HepG2 (cell line): ENCODE data around the gene CDK5R1.

ENCODE experiments used
- ARNT2 ChIP-seq: sonication (generic); formaldehyde crosslinking; IDR thresholded peaks from 2 replicates; pipeline ENCODE4 v1.8.0; 2022; ENCODE audit warnings: mild to moderate bottlenecking, low read depth, missing genetic modification reagents, moderate library complexity
- CTCF ChIP-seq: sonication (generic); formaldehyde crosslinking; IDR thresholded peaks from 2 replicates; pipeline ENCODE4 v1.5.0; 2020; ENCODE audit warnings: mild to moderate bottlenecking, missing genetic modification reagents, moderate library complexity
- HNF4A ChIP-seq: sonication (generic); formaldehyde crosslinking; IDR thresholded peaks from 2 replicates; pipeline ENCODE4 v1.4.0; 2020; ENCODE audit warnings: missing genetic modification reagents
- KLF13 ChIP-seq: sonication (generic); formaldehyde crosslinking; IDR thresholded peaks from 2 replicates; pipeline ENCODE4 v1.4.0; 2020; ENCODE audit warnings: mild to moderate bottlenecking, missing genetic modification reagents
- SMAD1 ChIP-seq: sonication (generic); formaldehyde crosslinking; IDR thresholded peaks from 2 replicates; pipeline ENCODE4 v1.4.0; 2020; ENCODE audit warnings: missing genetic modification reagents, low read depth, mild to moderate bottlenecking, borderline replicate concordance
- TAF1 ChIP-seq: sonication (generic); formaldehyde crosslinking; IDR thresholded peaks from 2 replicates; pipeline ENCODE4 v1.4.0; 2020; ENCODE audit warnings: missing genetic modification reagents
- TARDBP ChIP-seq: sonication (generic); formaldehyde crosslinking; IDR thresholded peaks from 2 replicates; pipeline ENCODE4 v1.8.0; 2022; ENCODE audit warnings: mild to moderate bottlenecking, missing genetic modification reagents
- TF ChIP-seq, protein P1 (sequence below): sonication (generic); formaldehyde crosslinking; IDR thresholded peaks from 2 replicates; pipeline ENCODE4 v1.5.0; 2020; ENCODE audit warnings: missing genetic modification reagents
- TF ChIP-seq, protein P2 (sequence below): sonication (generic); formaldehyde crosslinking; IDR thresholded peaks from 2 replicates; pipeline ENCODE4 v1.4.0; 2020; ENCODE audit warnings: missing genetic modification reagents

DNA sequence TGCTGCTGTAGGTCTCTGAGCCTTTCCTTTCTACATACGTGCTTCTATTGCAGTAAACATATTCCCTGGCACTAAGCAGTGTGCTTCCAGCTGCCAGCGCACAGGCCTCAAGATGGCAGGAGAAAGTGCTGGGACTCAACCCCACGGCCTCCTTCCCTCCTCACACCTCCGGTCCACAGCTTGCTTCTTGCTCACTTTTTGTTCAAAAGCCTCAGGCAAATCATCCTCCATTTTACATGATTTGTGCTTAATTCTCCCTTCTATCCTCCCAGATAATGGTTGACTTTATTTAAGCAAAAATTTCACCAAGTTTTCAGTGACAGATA lies 5.4 kb downstream of the CDK5R1 start:
- TF ChIP-seq TAF1 (CRISPR knock-in tag): no peak
- TF ChIP-seq, protein P1, sequence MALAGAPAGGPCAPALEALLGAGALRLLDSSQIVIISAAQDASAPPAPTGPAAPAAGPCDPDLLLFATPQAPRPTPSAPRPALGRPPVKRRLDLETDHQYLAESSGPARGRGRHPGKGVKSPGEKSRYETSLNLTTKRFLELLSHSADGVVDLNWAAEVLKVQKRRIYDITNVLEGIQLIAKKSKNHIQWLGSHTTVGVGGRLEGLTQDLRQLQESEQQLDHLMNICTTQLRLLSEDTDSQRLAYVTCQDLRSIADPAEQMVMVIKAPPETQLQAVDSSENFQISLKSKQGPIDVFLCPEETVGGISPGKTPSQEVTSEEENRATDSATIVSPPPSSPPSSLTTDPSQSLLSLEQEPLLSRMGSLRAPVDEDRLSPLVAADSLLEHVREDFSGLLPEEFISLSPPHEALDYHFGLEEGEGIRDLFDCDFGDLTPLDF (CRISPR knock-in tag): no peak
- no peak for TF ChIP-seq HNF4A (CRISPR knock-in tag)
- TF ChIP-seq KLF13 (CRISPR knock-in tag): no peak
- TF ChIP-seq ARNT2 (CRISPR knock-in tag): no peak
- no peak for TF ChIP-seq SMAD1 (CRISPR knock-in tag)
- no peak for TF ChIP-seq CTCF
- TF ChIP-seq, protein P2, sequence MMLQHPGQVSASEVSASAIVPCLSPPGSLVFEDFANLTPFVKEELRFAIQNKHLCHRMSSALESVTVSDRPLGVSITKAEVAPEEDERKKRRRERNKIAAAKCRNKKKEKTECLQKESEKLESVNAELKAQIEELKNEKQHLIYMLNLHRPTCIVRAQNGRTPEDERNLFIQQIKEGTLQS: no peak
- no peak for TF ChIP-seq TARDBP
